ENCODE results near the gene LYRM9. TPM values are rescaled to one million over a fixed set of nuclear protein-coding genes. Genes with fewer than 3 reads are reported as not detected.

The LYRM9 gene
- total and polyA plus RNA-seq, 2 of the 8 experiments (the other 6 are each of a cell fraction or from before 2014, with no cell fraction given), result 4.3 to 5.2 TPM

- TF ChIP-seq CHD7 (IDR thresholded peaks at IDR 0.05; ENCODE audit: insufficient replicate concordance, low read length) (no peak), KDM1A (IDR thresholded peaks at IDR 0.05; ENCODE audit: borderline replicate concordance, low read length) (peak; percentile 60; the same call in 1 of the 2 replicates)
Measured at GRCh38 chr17:27938864-27939263, 45.7 kb upstream of the LYRM9 start (continued).

Data from H1 (cell line).